GM23338 (cell line): ENCODE results near the gene WNT5B. TPM values are rescaled to one million over a fixed set of nuclear protein-coding genes. Genes with fewer than 3 reads are reported as not detected.

ENCODE experiments used
- ATAC-seq: fragments of 200-7000 bp; cut with Tn5 transposase; 3 replicates; pipeline ENCODE4 v1.9.1; 2020
- DNase-seq: peaks from one replicate; pipeline ENCODE4 v3.0.0-alpha.2; 2015; ENCODE audit warnings: low spot score
- H2AFZ ChIP-seq: fragments of 200-600 bp; sonication (generic); 2 replicates; pipeline ENCODE4 v1.8.0; 2016; ENCODE audit warnings: antibody characterized with exemption, mild to moderate bottlenecking, moderate library complexity
- H3F3A ChIP-seq: fragments of 200-600 bp; sonication (generic); replicated peaks from 2 replicates; pipeline ENCODE4 v1.8.0; 2017; ENCODE audit warnings: antibody characterized with exemption, mixed run types, low read depth
- H3K27ac ChIP-seq: fragments of 200-600 bp; sonication (generic); 2 replicates; pipeline ENCODE4 v1.6.1; 2016; ENCODE audit warnings: low read depth
- H3K27me3 ChIP-seq: fragments of 200-600 bp; sonication (generic); 2 replicates; pipeline ENCODE4 v1.8.0; 2016; ENCODE audit warnings: mild to moderate bottlenecking, mixed run types, moderate library complexity; ENCODE audit not compliant: insufficient read depth
- H3K36me3 ChIP-seq: fragments of 200-600 bp; sonication (generic); 2 replicates; pipeline ENCODE4 v1.8.0; 2016; ENCODE audit warnings: mild to moderate bottlenecking; ENCODE audit not compliant: insufficient read depth
- H3K4me1 ChIP-seq: fragments of 200-600 bp; sonication (generic); 2 replicates; pipeline ENCODE4 v1.8.0; 2016; ENCODE audit warnings: mild to moderate bottlenecking, moderate library complexity; ENCODE audit not compliant: insufficient read depth
- H3K4me2 ChIP-seq: fragments of 200-600 bp; sonication (generic); 2 replicates; pipeline ENCODE4 v1.7.1; 2017; ENCODE audit warnings: mixed run types
- H3K4me3 ChIP-seq: fragments of 200-600 bp; sonication (generic); 2 replicates; pipeline ENCODE4 v1.6.1; 2016; ENCODE audit warnings: mixed run types
- H3K79me2 ChIP-seq: fragments of 200-600 bp; sonication (generic); replicated peaks from 2 replicates; pipeline ENCODE4 v1.8.0; 2017; ENCODE audit warnings: mild to moderate bottlenecking; ENCODE audit not compliant: insufficient read depth
- H3K9me2 ChIP-seq: fragments of 200-600 bp; sonication (generic); 2 replicates; pipeline ENCODE4 v1.8.0; 2017; ENCODE audit not compliant: insufficient read depth
- H4K20me1 ChIP-seq: fragments of 200-600 bp; sonication (generic); replicated peaks from 2 replicates; pipeline ENCODE4 v1.8.0; 2017; ENCODE audit warnings: mild to moderate bottlenecking; ENCODE audit not compliant: insufficient read depth
- H3K27ac Mint-ChIP-seq: 2 replicates; pipeline ENCODE4 v1.8.0; 2020; ENCODE audit warnings: inconsistent platforms, mild to moderate bottlenecking, moderate library complexity, mixed read lengths
- H3K27me3 Mint-ChIP-seq: 3 replicates; pipeline ENCODE4 v1.8.0; 2022; ENCODE audit warnings: low read depth, mild to moderate bottlenecking, moderate library complexity, mixed read lengths, inconsistent platforms; ENCODE audit not compliant: insufficient read depth, poor library complexity
- H3K36me3 Mint-ChIP-seq: 3 replicates; pipeline ENCODE4 v1.8.0; 2021; ENCODE audit warnings: low read depth, mild to moderate bottlenecking, inconsistent platforms, moderate library complexity, mixed read lengths
- H3K4me1 Mint-ChIP-seq: 3 replicates; pipeline ENCODE4 v1.8.0; 2020; ENCODE audit warnings: mild to moderate bottlenecking, inconsistent platforms, mixed read lengths
- H3K4me3 Mint-ChIP-seq: 3 replicates; pipeline ENCODE4 v1.8.0; 2021; ENCODE audit warnings: moderate library complexity, mild to moderate bottlenecking, inconsistent platforms, mixed read lengths
- H3K9me3 Mint-ChIP-seq: 3 replicates; pipeline ENCODE4 v1.8.0; 2020; ENCODE audit warnings: moderate library complexity, mild to moderate bottlenecking, inconsistent platforms, mixed read lengths
- CREB1 ChIP-seq: fragments of 250-450 bp; sonication (Bioruptor Pico); IDR thresholded peaks from 2 replicates; pipeline ENCODE4 v1.5.0; 2020; ENCODE audit warnings: low read depth, mild to moderate bottlenecking, moderate library complexity
- EZH2phosphoT487 ChIP-seq: fragments of 200-600 bp; sonication (generic); IDR thresholded peaks from one replicate; pipeline ENCODE4 v1.8.1; 2018; ENCODE audit warnings: antibody characterized with exemption; ENCODE audit not compliant: unreplicated experiment
- JUNB ChIP-seq: IDR thresholded peaks from one replicate; pipeline ENCODE4 v1.6.1; 2016; ENCODE audit warnings: antibody characterized with exemption; ENCODE audit not compliant: unreplicated experiment
- NANOG ChIP-seq: IDR thresholded peaks from 2 replicates; pipeline ENCODE4 v1.6.1; 2016; ENCODE audit warnings: antibody characterized with exemption, borderline replicate concordance
- REST ChIP-seq: IDR thresholded peaks from one replicate; pipeline ENCODE4 v1.6.1; 2018; ENCODE audit warnings: antibody characterized with exemption; ENCODE audit not compliant: unreplicated experiment
- STAT1 ChIP-seq: IDR thresholded peaks from one replicate; pipeline ENCODE4 v1.6.1; 2016; ENCODE audit warnings: antibody characterized with exemption; ENCODE audit not compliant: unreplicated experiment
- ZNF114 ChIP-seq: fragments of 250-450 bp; sonication (Bioruptor Pico); IDR thresholded peaks from 2 replicates; pipeline ENCODE4 v1.5.0; 2020; ENCODE audit warnings: mild to moderate bottlenecking, moderate library complexity
- ZNF331 ChIP-seq: fragments of 250-450 bp; sonication (Bioruptor Pico); IDR thresholded peaks from 2 replicates; pipeline ENCODE4 v1.5.0; 2020; ENCODE audit warnings: low read depth, mild to moderate bottlenecking, moderate library complexity
- polyA plus RNA-seq: library from polyadenylated mRNA; unstranded; fragments of >200 nt; fragmentation: Nextera tagmentation; extraction: Ambion mirVana; gene quantifications from 2 replicates; pipeline ENCODE4 v1.2.1, GENCODE V29; 2016
- total RNA-seq: library from RNA; depleted of rRNA; stranded (reverse); fragments of >200 nt; shearing (Covaris generic); gene quantifications from 2 replicates; pipeline ENCODE4 v1.2.3, GENCODE V29; 2014
- TF ChIP-seq, protein P1 (sequence below): IDR thresholded peaks from 2 replicates; pipeline ENCODE4 v1.6.1; 2016; ENCODE audit warnings: antibody characterized with exemption
- TF ChIP-seq, protein P2 (sequence below): fragments of 250-450 bp; sonication (Bioruptor Pico); IDR thresholded peaks from 2 replicates; pipeline ENCODE4 v1.5.0; 2020; ENCODE audit warnings: mild to moderate bottlenecking, moderate library complexity
- TF ChIP-seq, protein P3 (sequence below), 2 experiments: fragments of 200-600 bp in 1 of 2; sonication (generic) in 1 of 2; conservative IDR thresholded peaks; 2 replicates each; pipeline versions ENCODE4 v1.5.1 to v1.6.1; 2016 to 2017; ENCODE audit warnings: antibody characterized with exemption in 2 of 2, low read depth in 2 of 2, mild to moderate bottlenecking in 2 of 2, moderate library complexity in 1 of 2

WNT5B gene
- total and polyA plus RNA-seq, 2 experiments from 2014 or later = 1.4 to 2.7 TPM

DNA sequence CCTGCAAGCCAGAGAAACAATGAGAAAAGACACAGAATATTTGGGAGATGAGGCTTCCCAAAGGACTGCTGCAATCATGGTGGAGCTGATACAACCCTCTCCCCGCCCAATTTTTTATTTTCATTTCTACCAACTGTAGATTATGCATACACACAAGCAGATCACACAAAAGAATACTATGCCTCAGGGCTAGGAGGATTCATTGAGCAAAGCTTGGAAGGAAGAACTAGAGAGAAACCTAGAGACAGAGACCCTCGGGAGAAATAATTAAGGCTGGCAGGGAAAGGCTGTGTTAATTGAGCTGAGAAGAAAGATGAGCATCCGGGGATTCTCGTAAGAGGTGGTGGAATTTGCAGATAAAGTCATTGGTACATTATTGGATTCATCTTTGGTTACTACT lies 9.9 kb upstream of the WNT5B start (continued):
- no peak for TF ChIP-seq NANOG
- no peak for TF ChIP-seq CREB1

GRCh38 chr12:1619587-1619986 lies 9.4 kb upstream of the WNT5B start:
- TF ChIP-seq, protein P1, sequence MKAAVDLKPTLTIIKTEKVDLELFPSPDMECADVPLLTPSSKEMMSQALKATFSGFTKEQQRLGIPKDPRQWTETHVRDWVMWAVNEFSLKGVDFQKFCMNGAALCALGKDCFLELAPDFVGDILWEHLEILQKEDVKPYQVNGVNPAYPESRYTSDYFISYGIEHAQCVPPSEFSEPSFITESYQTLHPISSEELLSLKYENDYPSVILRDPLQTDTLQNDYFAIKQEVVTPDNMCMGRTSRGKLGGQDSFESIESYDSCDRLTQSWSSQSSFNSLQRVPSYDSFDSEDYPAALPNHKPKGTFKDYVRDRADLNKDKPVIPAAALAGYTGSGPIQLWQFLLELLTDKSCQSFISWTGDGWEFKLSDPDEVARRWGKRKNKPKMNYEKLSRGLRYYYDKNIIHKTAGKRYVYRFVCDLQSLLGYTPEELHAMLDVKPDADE = no peak
- TF ChIP-seq CREB1 = no peak
- TF ChIP-seq, protein P2, sequence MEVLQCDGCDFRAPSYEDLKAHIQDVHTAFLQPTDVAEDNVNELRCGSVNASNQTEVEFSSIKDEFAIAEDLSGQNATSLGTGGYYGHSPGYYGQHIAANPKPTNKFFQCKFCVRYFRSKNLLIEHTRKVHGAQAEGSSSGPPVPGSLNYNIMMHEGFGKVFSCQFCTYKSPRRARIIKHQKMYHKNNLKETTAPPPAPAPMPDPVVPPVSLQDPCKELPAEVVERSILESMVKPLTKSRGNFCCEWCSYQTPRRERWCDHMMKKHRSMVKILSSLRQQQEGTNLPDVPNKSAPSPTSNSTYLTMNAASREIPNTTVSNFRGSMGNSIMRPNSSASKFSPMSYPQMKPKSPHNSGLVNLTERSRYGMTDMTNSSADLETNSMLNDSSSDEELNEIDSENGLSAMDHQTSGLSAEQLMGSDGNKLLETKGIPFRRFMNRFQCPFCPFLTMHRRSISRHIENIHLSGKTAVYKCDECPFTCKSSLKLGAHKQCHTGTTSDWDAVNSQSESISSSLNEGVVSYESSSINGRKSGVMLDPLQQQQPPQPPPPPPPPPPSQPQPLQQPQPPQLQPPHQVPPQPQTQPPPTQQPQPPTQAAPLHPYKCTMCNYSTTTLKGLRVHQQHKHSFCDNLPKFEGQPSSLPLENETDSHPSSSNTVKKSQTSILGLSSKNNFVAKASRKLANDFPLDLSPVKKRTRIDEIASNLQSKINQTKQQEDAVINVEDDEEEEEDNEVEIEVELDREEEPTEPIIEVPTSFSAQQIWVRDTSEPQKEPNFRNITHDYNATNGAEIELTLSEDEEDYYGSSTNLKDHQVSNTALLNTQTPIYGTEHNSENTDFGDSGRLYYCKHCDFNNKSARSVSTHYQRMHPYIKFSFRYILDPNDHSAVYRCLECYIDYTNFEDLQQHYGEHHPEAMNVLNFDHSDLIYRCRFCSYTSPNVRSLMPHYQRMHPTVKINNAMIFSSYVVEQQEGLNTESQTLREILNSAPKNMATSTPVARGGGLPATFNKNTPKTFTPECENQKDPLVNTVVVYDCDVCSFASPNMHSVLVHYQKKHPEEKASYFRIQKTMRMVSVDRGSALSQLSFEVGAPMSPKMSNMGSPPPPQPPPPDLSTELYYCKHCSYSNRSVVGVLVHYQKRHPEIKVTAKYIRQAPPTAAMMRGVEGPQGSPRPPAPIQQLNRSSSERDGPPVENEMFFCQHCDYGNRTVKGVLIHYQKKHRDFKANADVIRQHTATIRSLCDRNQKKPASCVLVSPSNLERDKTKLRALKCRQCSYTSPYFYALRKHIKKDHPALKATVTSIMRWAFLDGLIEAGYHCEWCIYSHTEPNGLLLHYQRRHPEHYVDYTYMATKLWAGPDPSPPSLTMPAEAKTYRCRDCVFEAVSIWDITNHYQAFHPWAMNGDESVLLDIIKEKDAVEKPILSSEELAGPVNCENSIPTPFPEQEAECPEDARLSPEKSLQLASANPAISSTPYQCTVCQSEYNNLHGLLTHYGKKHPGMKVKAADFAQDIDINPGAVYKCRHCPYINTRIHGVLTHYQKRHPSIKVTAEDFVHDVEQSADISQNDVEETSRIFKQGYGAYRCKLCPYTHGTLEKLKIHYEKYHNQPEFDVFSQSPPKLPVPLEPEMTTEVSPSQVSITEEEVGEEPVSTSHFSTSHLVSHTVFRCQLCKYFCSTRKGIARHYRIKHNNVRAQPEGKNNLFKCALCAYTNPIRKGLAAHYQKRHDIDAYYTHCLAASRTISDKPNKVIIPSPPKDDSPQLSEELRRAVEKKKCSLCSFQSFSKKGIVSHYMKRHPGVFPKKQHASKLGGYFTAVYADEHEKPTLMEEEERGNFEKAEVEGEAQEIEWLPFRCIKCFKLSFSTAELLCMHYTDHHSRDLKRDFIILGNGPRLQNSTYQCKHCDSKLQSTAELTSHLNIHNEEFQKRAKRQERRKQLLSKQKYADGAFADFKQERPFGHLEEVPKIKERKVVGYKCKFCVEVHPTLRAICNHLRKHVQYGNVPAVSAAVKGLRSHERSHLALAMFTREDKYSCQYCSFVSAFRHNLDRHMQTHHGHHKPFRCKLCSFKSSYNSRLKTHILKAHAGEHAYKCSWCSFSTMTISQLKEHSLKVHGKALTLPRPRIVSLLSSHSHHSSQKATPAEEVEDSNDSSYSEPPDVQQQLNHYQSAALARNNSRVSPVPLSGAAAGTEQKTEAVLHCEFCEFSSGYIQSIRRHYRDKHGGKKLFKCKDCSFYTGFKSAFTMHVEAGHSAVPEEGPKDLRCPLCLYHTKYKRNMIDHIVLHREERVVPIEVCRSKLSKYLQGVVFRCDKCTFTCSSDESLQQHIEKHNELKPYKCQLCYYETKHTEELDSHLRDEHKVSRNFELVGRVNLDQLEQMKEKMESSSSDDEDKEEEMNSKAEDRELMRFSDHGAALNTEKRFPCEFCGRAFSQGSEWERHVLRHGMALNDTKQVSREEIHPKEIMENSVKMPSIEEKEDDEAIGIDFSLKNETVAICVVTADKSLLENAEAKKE (CRISPR knock-in tag) = no peak
- TF ChIP-seq, protein P3, sequence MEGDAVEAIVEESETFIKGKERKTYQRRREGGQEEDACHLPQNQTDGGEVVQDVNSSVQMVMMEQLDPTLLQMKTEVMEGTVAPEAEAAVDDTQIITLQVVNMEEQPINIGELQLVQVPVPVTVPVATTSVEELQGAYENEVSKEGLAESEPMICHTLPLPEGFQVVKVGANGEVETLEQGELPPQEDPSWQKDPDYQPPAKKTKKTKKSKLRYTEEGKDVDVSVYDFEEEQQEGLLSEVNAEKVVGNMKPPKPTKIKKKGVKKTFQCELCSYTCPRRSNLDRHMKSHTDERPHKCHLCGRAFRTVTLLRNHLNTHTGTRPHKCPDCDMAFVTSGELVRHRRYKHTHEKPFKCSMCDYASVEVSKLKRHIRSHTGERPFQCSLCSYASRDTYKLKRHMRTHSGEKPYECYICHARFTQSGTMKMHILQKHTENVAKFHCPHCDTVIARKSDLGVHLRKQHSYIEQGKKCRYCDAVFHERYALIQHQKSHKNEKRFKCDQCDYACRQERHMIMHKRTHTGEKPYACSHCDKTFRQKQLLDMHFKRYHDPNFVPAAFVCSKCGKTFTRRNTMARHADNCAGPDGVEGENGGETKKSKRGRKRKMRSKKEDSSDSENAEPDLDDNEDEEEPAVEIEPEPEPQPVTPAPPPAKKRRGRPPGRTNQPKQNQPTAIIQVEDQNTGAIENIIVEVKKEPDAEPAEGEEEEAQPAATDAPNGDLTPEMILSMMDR (conservative IDR thresholded peaks at IDR 0.05; ENCODE audit: low read depth in 2 of 2) = no peak
- no peak for TF ChIP-seq JUNB
- TF ChIP-seq ZNF331 (CRISPR knock-in tag) = no peak
- no peak for TF ChIP-seq REST
- TF ChIP-seq EZH2phosphoT487 = no peak
- TF ChIP-seq STAT1 = no peak
- no peak for TF ChIP-seq ZNF114
- no peak for ATAC-seq

More at GRCh38 chr12:1619587-1619986, 9.4 kb upstream of the WNT5B start:
- Histone ChIP-seq H3K27ac (no peak overlapping the region), H3K79me2 (no peaks in the 10 kb centered on the region), H3K4me1 (peaks cover 1% of the 10 kb centered on the region; the same call in 1 of the 2 replicates), H4K20me1 (no peaks in the 10 kb centered on the region; the same call in 1 of the 2 replicates), H3K4me3 (no peak overlapping the region), H3K9me2 (no peaks in the 10 kb centered on the region), H2AFZ (no peak overlapping the region), H3K36me3 (no peaks in the 10 kb centered on the region), H3K27me3 (peaks cover 20% of the 10 kb centered on the region; the same call in 1 of the 2 replicates), H3K4me2 (no peak overlapping the region), H3F3A (no peaks in the 10 kb centered on the region)
- Mint-ChIP-seq H3K4me1 (peaks cover 12% of the 10 kb centered on the region), H3K4me3 (no peak overlapping the region), H3K9me3 (no peaks in the 10 kb centered on the region), H3K27ac (no peak overlapping the region), H3K27me3 (peaks cover 7% of the 10 kb centered on the region), H3K36me3 (no peaks in the 10 kb centered on the region)
- no peak for DNase-seq
